SU-DHL-6 (cell line): Measurements from ENCODE around the gene RAB20.

Experiments used
- EZH2phosphoT487 ChIP-seq: fragments of 200-600 bp; sonication (generic), shearing (Covaris generic); conservative IDR thresholded peaks from 2 replicates; pipeline ENCODE4 v1.6.1; 2018; ENCODE audit warnings: mild to moderate bottlenecking, antibody characterized with exemption, low read length, moderate library complexity, mixed read lengths
- TF ChIP-seq, protein P1 (sequence below): fragments of 200-600 bp; sonication (generic); IDR thresholded peaks from one replicate; pipeline ENCODE4 v1.5.1; 2017; ENCODE audit warnings: antibody characterized with exemption, mild to moderate bottlenecking, low read length, moderate library complexity; ENCODE audit not compliant: insufficient read depth, poor library complexity, severe bottlenecking

DNA sequence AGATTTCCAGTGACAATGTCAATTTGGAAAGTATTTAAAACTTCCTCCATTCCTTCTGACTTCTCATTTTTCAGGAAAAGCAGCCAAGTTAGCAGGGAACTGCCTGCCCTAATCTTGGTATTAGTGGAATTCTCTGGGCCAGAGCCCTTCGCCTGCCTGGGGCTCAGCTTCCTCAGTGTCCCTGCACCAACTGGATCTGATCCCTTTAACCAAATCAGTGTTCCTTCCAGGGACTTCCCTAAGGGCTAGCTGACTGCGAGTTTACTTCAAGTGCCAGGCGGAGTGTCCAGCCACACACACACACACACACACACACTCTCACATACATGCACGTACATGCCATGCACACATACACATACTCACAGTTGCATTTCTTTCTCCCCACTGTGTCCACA lies 20.0 kb downstream of the RAB20 start:
- TF ChIP-seq, protein P1, sequence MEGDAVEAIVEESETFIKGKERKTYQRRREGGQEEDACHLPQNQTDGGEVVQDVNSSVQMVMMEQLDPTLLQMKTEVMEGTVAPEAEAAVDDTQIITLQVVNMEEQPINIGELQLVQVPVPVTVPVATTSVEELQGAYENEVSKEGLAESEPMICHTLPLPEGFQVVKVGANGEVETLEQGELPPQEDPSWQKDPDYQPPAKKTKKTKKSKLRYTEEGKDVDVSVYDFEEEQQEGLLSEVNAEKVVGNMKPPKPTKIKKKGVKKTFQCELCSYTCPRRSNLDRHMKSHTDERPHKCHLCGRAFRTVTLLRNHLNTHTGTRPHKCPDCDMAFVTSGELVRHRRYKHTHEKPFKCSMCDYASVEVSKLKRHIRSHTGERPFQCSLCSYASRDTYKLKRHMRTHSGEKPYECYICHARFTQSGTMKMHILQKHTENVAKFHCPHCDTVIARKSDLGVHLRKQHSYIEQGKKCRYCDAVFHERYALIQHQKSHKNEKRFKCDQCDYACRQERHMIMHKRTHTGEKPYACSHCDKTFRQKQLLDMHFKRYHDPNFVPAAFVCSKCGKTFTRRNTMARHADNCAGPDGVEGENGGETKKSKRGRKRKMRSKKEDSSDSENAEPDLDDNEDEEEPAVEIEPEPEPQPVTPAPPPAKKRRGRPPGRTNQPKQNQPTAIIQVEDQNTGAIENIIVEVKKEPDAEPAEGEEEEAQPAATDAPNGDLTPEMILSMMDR = no peak
- no peak for TF ChIP-seq EZH2phosphoT487
